Muscle layer of colon (tissue), 2 donors: ENCODE measurements around the gene CALN1.

Source experiments
- H3K27ac ChIP-seq: one replicate; pipeline ENCODE4 v1.7.0; 2013; ENCODE audit warnings: low read depth, mild to moderate bottlenecking, low read length, moderate library complexity
- H3K27me3 ChIP-seq, 2 donors: one replicate each; pipeline ENCODE4 v1.7.0; 2013; ENCODE audit warnings: low read length in 2 of 2, mild to moderate bottlenecking in 2 of 2; ENCODE audit not compliant: insufficient read depth in 2 of 2, control insufficient read depth in 1 of 2
- H3K36me3 ChIP-seq: one replicate; pipeline ENCODE4 v1.7.0; 2013; ENCODE audit warnings: mild to moderate bottlenecking, low read length; ENCODE audit not compliant: insufficient read depth
- H3K4me1 ChIP-seq: one replicate; pipeline ENCODE4 v1.7.0; 2013; ENCODE audit warnings: mild to moderate bottlenecking, low read length; ENCODE audit not compliant: insufficient read depth
- H3K4me3 ChIP-seq, 2 donors: one replicate each; pipeline ENCODE4 v1.7.0; 2013; ENCODE audit warnings: low read length in 2 of 2, low read depth in 1 of 2, mild to moderate bottlenecking in 1 of 2, moderate library complexity in 1 of 2
- H3K9ac ChIP-seq: one replicate; pipeline ENCODE4 v1.7.0; 2013; ENCODE audit warnings: low read length
- H3K9me3 ChIP-seq: one replicate; pipeline ENCODE4 v1.7.0; 2013; ENCODE audit warnings: mild to moderate bottlenecking, low read length
- donor health status: abdominal sarcoma.
- donor health status: Adenocarcinoma of cecum.

The CALN1 gene

GRCh38 chr7:71860572-71860971 is 551.6 kb downstream of the CALN1 start:
- H3K9ac ChIP-seq, result no peak overlapping the region
- no peaks in the 10 kb centered on the region for H3K36me3 ChIP-seq
- H3K27me3 ChIP-seq, result no peaks in the 10 kb centered on the region
- no peaks in the 10 kb centered on the region for H3K9me3 ChIP-seq
- H3K4me1 ChIP-seq, result no peaks in the 10 kb centered on the region
- no peak overlapping the region for H3K4me3 ChIP-seq
- no peak overlapping the region for H3K27ac ChIP-seq

- Histone ChIP-seq H3K9ac (no peak overlapping the region), H3K9me3 (no peaks in the 10 kb centered on the region), H3K36me3 (no peaks in the 10 kb centered on the region)
These were observed 554.8 kb downstream of the CALN1 start for GRCh38 chr7:71857338-71857737.

GRCh38 chr7:71854546-71855397 is 557.4 kb downstream of the CALN1 start:
- H3K9ac ChIP-seq, result no peak overlapping the region
- no peaks in the 10 kb centered on the region for H3K27me3 ChIP-seq
- H3K9me3 ChIP-seq, result no peaks in the 10 kb centered on the region
- no peaks in the 10 kb centered on the region for H3K4me1 ChIP-seq
- H3K4me3 ChIP-seq, result no peak overlapping the region
- H3K36me3 ChIP-seq, result no peaks in the 10 kb centered on the region
- H3K27ac ChIP-seq, result no peak overlapping the region

More at GRCh38 chr7:71857338-71857737, 554.8 kb downstream of the CALN1 start:
- H3K27me3 ChIP-seq, result no peaks in the 10 kb centered on the region
- H3K27ac ChIP-seq, result no peak overlapping the region
- H3K4me3 ChIP-seq, result no peak overlapping the region
- no peaks in the 10 kb centered on the region for H3K4me1 ChIP-seq

- Histone ChIP-seq H3K27me3 (no peaks in the 10 kb centered on the region), H3K36me3 (no peaks in the 10 kb centered on the region), H3K4me1 (no peaks in the 10 kb centered on the region), H3K27ac (no peak overlapping the region), H3K4me3 (no peak overlapping the region), H3K9ac (no peak overlapping the region), H3K9me3 (no peaks in the 10 kb centered on the region)
These were observed 560.2 kb downstream of the CALN1 start for GRCh38 chr7:71851776-71852498.

- no peaks in the 10 kb centered on the region for H3K4me1 ChIP-seq
- H3K9me3 ChIP-seq, result no peaks in the 10 kb centered on the region
- no peak overlapping the region for H3K9ac ChIP-seq
- H3K4me3 ChIP-seq, result no peak overlapping the region
- H3K36me3 ChIP-seq, result no peaks in the 10 kb centered on the region
- H3K27ac ChIP-seq, result no peak overlapping the region
- no peaks in the 10 kb centered on the region for H3K27me3 ChIP-seq
These were observed 566.0 kb downstream of the CALN1 start for GRCh38 chr7:71846160-71846559.

- Histone ChIP-seq H3K4me1 (no peaks in the 10 kb centered on the region), H3K27ac (no peak overlapping the region), H3K27me3 (no peaks in the 10 kb centered on the region), H3K4me3 (no peak overlapping the region), H3K9ac (no peak overlapping the region), H3K36me3 (no peaks in the 10 kb centered on the region), H3K9me3 (no peaks in the 10 kb centered on the region)
These were observed 568.5 kb downstream of the CALN1 start for GRCh38 chr7:71843676-71844075.

- Histone ChIP-seq H3K36me3 (no peaks in the 10 kb centered on the region), H3K4me3 (no peak overlapping the region), H3K9ac (no peak overlapping the region), H3K27ac (no peak overlapping the region), H3K27me3 (no peaks in the 10 kb centered on the region), H3K4me1 (no peaks in the 10 kb centered on the region), H3K9me3 (no peaks in the 10 kb centered on the region)
These were observed 569.4 kb downstream of the CALN1 start for GRCh38 chr7:71842786-71843185.

- Histone ChIP-seq H3K4me3 (no peak overlapping the region), H3K4me1 (no peaks in the 10 kb centered on the region), H3K9ac (no peak overlapping the region), H3K9me3 (no peaks in the 10 kb centered on the region), H3K27ac (no peak overlapping the region), H3K27me3 (no peaks in the 10 kb centered on the region), H3K36me3 (no peaks in the 10 kb centered on the region)
These were observed 569.8 kb downstream of the CALN1 start for GRCh38 chr7:71842381-71842780.

GRCh38 chr7:71835056-71835455 is 577.1 kb downstream of the CALN1 start:
- no peak overlapping the region for H3K9ac ChIP-seq
- no peak overlapping the region for H3K4me3 ChIP-seq
- no peak overlapping the region for H3K27ac ChIP-seq
- H3K9me3 ChIP-seq, result no peaks in the 10 kb centered on the region
- H3K36me3 ChIP-seq, result no peaks in the 10 kb centered on the region
- no peaks in the 10 kb centered on the region for H3K27me3 ChIP-seq
- H3K4me1 ChIP-seq, result no peaks in the 10 kb centered on the region

GRCh38 chr7:71829515-71829914 is 582.6 kb downstream of the CALN1 start:
- Histone ChIP-seq H3K4me1 (no peaks in the 10 kb centered on the region), H3K9ac (no peak overlapping the region), H3K9me3 (no peaks in the 10 kb centered on the region), H3K36me3 (no peaks in the 10 kb centered on the region), H3K27me3 (no peaks in the 10 kb centered on the region), H3K27ac (no peak overlapping the region), H3K4me3 (no peak overlapping the region)

GRCh38 chr7:71828361-71828760 is 583.8 kb downstream of the CALN1 start:
- Histone ChIP-seq H3K9me3 (no peaks in the 10 kb centered on the region), H3K27ac (no peak overlapping the region), H3K27me3 (no peaks in the 10 kb centered on the region), H3K4me1 (no peaks in the 10 kb centered on the region), H3K4me3 (no peak overlapping the region), H3K9ac (no peak overlapping the region), H3K36me3 (no peaks in the 10 kb centered on the region)
